H1 (cell line): ENCODE results near the gene PRPF18. TPM values are rescaled to one million over a fixed set of nuclear protein-coding genes. Genes with fewer than 3 reads are reported as not detected.

ENCODE experiments used
- CTCF ChIA-PET: fragments of 300-600 bp; sonication (Branson Sonifier 250); formaldehyde crosslinking; loops from one replicate; lab custom pipeline; 2021; ENCODE audit not compliant: partially characterized antibody; lab: Charles Lee
- POLR2A ChIA-PET: fragments of 300-600 bp; sonication (Branson Sonifier 250); formaldehyde crosslinking; loops from one replicate; lab custom pipeline; 2021; ENCODE audit warnings: inconsistent platforms; ENCODE audit not compliant: partially characterized antibody; lab: Charles Lee
- DNase-seq, 2 experiments: peaks; one replicate each; pipeline versions ENCODE4 v3.0.0 to v3.0.0-alpha.2; 2010 to 2022; ENCODE audit warnings: low spot score in 2 of 2, low read depth in 1 of 2, mixed read lengths in 1 of 2
- FAIRE-seq: peaks from 2 replicates; lab custom pipeline; 2011; peaks lifted over from hg19 to GRCh38; lab: Jason Lieb, UNC
- H2AFZ ChIP-seq: 2 replicates; pipeline ENCODE4 v1.8.1; 2012; ENCODE audit warnings: low read length, inconsistent platforms
- H2AK5ac ChIP-seq: 2 replicates; pipeline ENCODE4 v1.6.1; 2013; ENCODE audit warnings: low read depth, low read length
- H2BK120ac ChIP-seq: replicated peaks from 2 replicates; pipeline ENCODE3; 2013; ENCODE audit warnings: low read depth, low read length, inconsistent platforms
- H2BK12ac ChIP-seq: 2 replicates; pipeline ENCODE4 v1.6.1; 2013; ENCODE audit warnings: low read depth, low read length
- H2BK15ac ChIP-seq: 2 replicates; pipeline ENCODE4 v1.6.1; 2013; ENCODE audit warnings: low read length
- H2BK20ac ChIP-seq: 2 replicates; pipeline ENCODE4 v1.6.1; 2013; ENCODE audit warnings: low read length
- H2BK5ac ChIP-seq: 2 replicates; pipeline ENCODE4 v1.6.1; 2013; ENCODE audit warnings: low read depth, low read length
- H3K14ac ChIP-seq: 2 replicates; pipeline ENCODE4 v1.6.1; 2013; ENCODE audit warnings: inconsistent platforms; ENCODE audit not compliant: insufficient read length
- H3K18ac ChIP-seq: 2 replicates; pipeline ENCODE4 v1.6.1; 2013; ENCODE audit warnings: low read length; ENCODE audit errors: extremely low read depth
- H3K23ac ChIP-seq: 2 replicates; pipeline ENCODE4 v1.6.1; 2013; ENCODE audit warnings: inconsistent platforms; ENCODE audit not compliant: insufficient read length
- H3K23me2 ChIP-seq: 2 replicates; pipeline ENCODE4 v1.6.1; 2013; ENCODE audit warnings: low read depth, low read length
- H3K27ac ChIP-seq: 2 replicates; pipeline ENCODE4 v1.6.1; 2011; ENCODE audit warnings: low read depth, low read length, inconsistent platforms
- H3K27me3 ChIP-seq, 4 experiments: replicated peaks in 1 of 4; 1 replicate in 1 of 4; 2 replicates in 3 of 4; pipeline versions ENCODE4 v1.6.1 to v1.8.1; 2011 to 2013; ENCODE audit warnings: low read length in 3 of 4, mild to moderate bottlenecking in 3 of 4, inconsistent platforms in 2 of 4, mixed read lengths in 2 of 4, moderate library complexity in 1 of 4; ENCODE audit not compliant: control insufficient read depth in 3 of 4, insufficient read depth in 3 of 4; ENCODE audit errors: extremely low read depth in 1 of 4
- H3K36me3 ChIP-seq, 4 experiments: 2 replicates each; pipeline versions ENCODE4 v1.6.1 to v1.8.1; 2011 to 2013; ENCODE audit warnings: mild to moderate bottlenecking in 4 of 4, low read length in 3 of 4, moderate library complexity in 2 of 4, control low read depth in 1 of 4, inconsistent platforms in 1 of 4; ENCODE audit not compliant: insufficient read depth in 4 of 4, control insufficient read depth in 2 of 4
- H3K4ac ChIP-seq: replicated peaks from 2 replicates; pipeline ENCODE3; 2013; ENCODE audit warnings: low read length, low read depth, mixed read lengths, inconsistent platforms; ENCODE audit not compliant: insufficient read length
- H3K4me1 ChIP-seq, 4 experiments: replicated peaks in 1 of 4; 1 replicate in 1 of 4; 2 replicates in 3 of 4; pipeline versions ENCODE4 v1.6.1 to v1.8.1; 2011 to 2013; ENCODE audit warnings: low read length in 3 of 4, inconsistent platforms in 2 of 4, mixed read lengths in 1 of 4; ENCODE audit not compliant: insufficient read depth in 4 of 4, control insufficient read depth in 3 of 4
- H3K4me2 ChIP-seq, 2 experiments: 2 replicates each; pipeline versions ENCODE4 v1.6.1 to v1.8.1; 2011 to 2013; ENCODE audit warnings: low read depth in 2 of 2, low read length in 2 of 2, control low read depth in 1 of 2, inconsistent platforms in 1 of 2, mild to moderate bottlenecking in 1 of 2; ENCODE audit not compliant: insufficient read depth in 1 of 2
- H3K4me3 ChIP-seq, 4 experiments: fragments of 200-600, 300-600 bp in 1 of 4; sonication (generic), shearing (Covaris generic), sonication (Bioruptor Twin) in 1 of 4; 2 replicates each; pipeline versions ENCODE4 v1.5.1 to v1.8.1; 2011 to 2016; ENCODE audit warnings: low read length in 4 of 4, low read depth in 3 of 4, control low read depth in 2 of 4, inconsistent platforms in 2 of 4, mild to moderate bottlenecking in 2 of 4, mixed read lengths in 1 of 4, moderate library complexity in 1 of 4; ENCODE audit not compliant: insufficient read depth in 2 of 4; ENCODE audit errors: extremely low read depth in 1 of 4
- H3K56ac ChIP-seq: replicated peaks from 2 replicates; pipeline ENCODE3; 2013; ENCODE audit warnings: low read depth, mild to moderate bottlenecking, mixed read lengths, low read length, inconsistent platforms; ENCODE audit not compliant: insufficient read length
- H3K79me1 ChIP-seq: 2 replicates; pipeline ENCODE4 v1.6.1; 2013; ENCODE audit warnings: low read depth, low read length, control low read depth
- H3K79me2 ChIP-seq, 2 experiments: 2 replicates each; pipeline versions ENCODE4 v1.6.1 to v1.8.1; 2012 to 2013; ENCODE audit warnings: low read length in 2 of 2, mild to moderate bottlenecking in 2 of 2, inconsistent platforms in 1 of 2; ENCODE audit not compliant: insufficient read depth in 2 of 2, control insufficient read depth in 1 of 2
- H3K9ac ChIP-seq, 4 experiments: replicated peaks in 1 of 4; 1 replicate in 1 of 4; 2 replicates in 3 of 4; pipeline versions ENCODE4 v1.6.1 to v1.8.1; 2011 to 2013; ENCODE audit warnings: low read depth in 3 of 4, low read length in 3 of 4, control low read depth in 2 of 4, mild to moderate bottlenecking in 2 of 4, moderate library complexity in 2 of 4, inconsistent platforms in 1 of 4; ENCODE audit errors: extremely low read depth in 1 of 4
- H3K9me3 ChIP-seq, 2 experiments: 2 replicates each; pipeline versions ENCODE4 v1.6.1 to v1.8.1; 2012 to 2013; ENCODE audit warnings: mild to moderate bottlenecking in 2 of 2, moderate library complexity in 2 of 2, control low read depth in 1 of 2, inconsistent platforms in 1 of 2, low read depth in 1 of 2, low read length in 1 of 2, mixed read lengths in 1 of 2; ENCODE audit not compliant: insufficient read depth in 2 of 2
- H4K20me1 ChIP-seq, 2 experiments: replicated peaks in 1 of 2; 2 replicates each; pipeline versions ENCODE3 to v1.8.1; 2011 to 2013; ENCODE audit warnings: inconsistent platforms in 2 of 2, low read length in 2 of 2, mild to moderate bottlenecking in 1 of 2; ENCODE audit not compliant: insufficient read depth in 2 of 2, control insufficient read depth in 1 of 2
- H4K5ac ChIP-seq: 2 replicates; pipeline ENCODE4 v1.6.1; 2013; ENCODE audit warnings: low read length, low read depth, mixed read lengths, inconsistent platforms; ENCODE audit not compliant: insufficient read length
- H4K8ac ChIP-seq: 2 replicates; pipeline ENCODE4 v1.8.0; 2013; ENCODE audit warnings: mild to moderate bottlenecking, moderate library complexity, low read length, inconsistent platforms; ENCODE audit not compliant: insufficient read depth; ENCODE audit errors: extremely low read depth
- H4K91ac ChIP-seq: replicated peaks from 2 replicates; pipeline ENCODE3; 2013; ENCODE audit warnings: low read length, mixed read lengths, inconsistent platforms; ENCODE audit not compliant: insufficient read length
- BRCA1 ChIP-seq: IDR thresholded peaks from 2 replicates; pipeline ENCODE4 v1.6.1; 2012; ENCODE audit warnings: low read depth, low read length, improper control_type of control experiment
- EP300 ChIP-seq, 2 experiments: IDR thresholded peaks; 1 replicate in 1 of 2; 2 replicates in 1 of 2; pipeline ENCODE4 v1.6.1; 2011 to 2012; ENCODE audit warnings: low read depth in 2 of 2, low read length in 2 of 2, mild to moderate bottlenecking in 2 of 2, borderline replicate concordance in 1 of 2, inconsistent platforms in 1 of 2, moderate library complexity in 1 of 2
- GABPA ChIP-seq: IDR thresholded peaks from 2 replicates; pipeline ENCODE4 v1.6.1; 2011; ENCODE audit warnings: mild to moderate bottlenecking, low read length, moderate library complexity, borderline replicate concordance; ENCODE audit not compliant: insufficient read depth
- KDM1A ChIP-seq: fragments of 200-600, 300-600 bp; sonication (generic); IDR thresholded peaks from 2 replicates; pipeline ENCODE4 v1.7.1; 2016; ENCODE audit warnings: mild to moderate bottlenecking, low read length, borderline replicate concordance
- MAFK ChIP-seq: IDR thresholded peaks from 2 replicates; pipeline ENCODE4 v1.6.1; 2012; ENCODE audit warnings: low read depth, mild to moderate bottlenecking, improper control_type of control experiment, low read length
- SP1 ChIP-seq: IDR thresholded peaks from 2 replicates; pipeline ENCODE4 v1.6.1; 2011; ENCODE audit warnings: low read depth, low read length
- SRF ChIP-seq: IDR thresholded peaks from 2 replicates; pipeline ENCODE4 v1.6.1; 2011; ENCODE audit warnings: mild to moderate bottlenecking, low read depth, low read length, moderate library complexity
- SUZ12 ChIP-seq: fragments of 200-600 bp; sonication (generic); IDR thresholded peaks from 2 replicates; pipeline ENCODE4 v1.6.1; 2012; ENCODE audit warnings: mild to moderate bottlenecking, inconsistent platforms, low read length, moderate library complexity, mixed read lengths
- TBP ChIP-seq: IDR thresholded peaks from 2 replicates; pipeline ENCODE4 v1.6.1; 2011; ENCODE audit warnings: low read depth, low read length, improper control_type of control experiment
- WGBS, 2 experiments: shearing (Covaris generic) in 1 of 2; methylation state at CpG; one replicate each; pipeline versions ENCODE4 v1.1.6 to v1.1.7; 2013 to 2015; ENCODE audit warnings: low lambda C conversion rate in 2 of 2, mixed read lengths in 2 of 2, inconsistent platforms in 1 of 2, low coverage in 1 of 2, missing lambda C conversion rate in 1 of 2; ENCODE audit not compliant: insufficient replicate concordance in 2 of 2, insufficient coverage in 1 of 2, insufficient read length in 1 of 2; ENCODE audit errors: extremely low coverage in 1 of 2, missing lambda C conversion rate in 1 of 2; 5-methylcytosine and 5-hydroxymethylcytosine counted together
- polyA plus RNA-seq, 7 experiments: library from polyadenylated mRNA; depleted of rRNA in 3 of 7; stranded (reverse) in 5 of 7; unstranded in 2 of 7; fragments of >200 nt in 5 of 7; fragments of 200-250 nt in 2 of 7; gene quantifications; 1 replicate in 5 of 7; 2 replicates in 1 of 7; 4 replicates in 1 of 7; pipeline versions ENCODE4 v1.2.1 to v1.2.3, GENCODE V29; 2011 to 2013; ENCODE audit warnings: missing spikeins in 2 of 7, mixed read lengths in 2 of 7
- total RNA-seq: library from RNA; stranded (reverse); fragmentation: NEBNext Ultra II Directional; extraction: Animal tissue kit (Norgen Biotek cat#: 25700); gene quantifications from 2 replicates; pipeline ENCODE4 v1.2.1, GENCODE V29; 2021

The PRPF18 gene
- total and polyA plus RNA-seq, 2 of the 8 experiments (the other 6 are each of a cell fraction or from before 2014, with no cell fraction given) = 3.8 to 12.6 TPM

DNA sequence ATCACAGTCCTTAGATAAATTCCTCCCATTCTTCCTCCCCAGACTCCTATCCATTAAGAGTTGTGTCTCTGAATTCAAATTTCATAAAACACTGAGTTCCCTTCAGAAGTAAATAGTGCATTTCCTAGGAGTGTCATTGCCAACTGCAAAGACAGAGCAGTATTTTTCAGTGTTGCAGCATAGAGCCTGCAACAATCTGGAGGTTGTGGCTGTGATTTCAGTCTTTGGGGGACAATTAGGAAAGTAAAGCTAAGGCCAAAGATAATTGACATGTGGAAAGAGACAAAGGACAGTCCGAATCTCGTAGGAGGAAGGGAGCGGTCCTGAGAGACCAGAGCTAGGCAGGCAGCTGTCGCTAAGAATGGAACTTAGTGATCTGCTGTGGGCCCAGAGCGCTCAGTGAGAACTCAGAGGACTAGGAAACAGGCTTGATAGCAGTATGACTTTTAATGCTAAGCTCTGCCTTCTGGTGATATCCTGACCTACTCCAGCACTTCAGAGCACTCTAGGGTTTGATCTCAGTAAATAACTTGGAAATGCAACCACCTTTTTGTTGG, 46.2 kb downstream of the PRPF18 start:
- no peak overlapping the region for H4K8ac ChIP-seq
- no peaks in the 10 kb centered on the region for H3K36me3 ChIP-seq
- DNase-seq = peak in 1 of 2 experiments; percentile 26
- WGBS, 2 experiments = 99% methylated on average over 5 of the region's 5 CpGs; no CpG with 5 or more reads in 1 of the 2 experiments
- no peak overlapping the region for H3K18ac ChIP-seq
- no peak overlapping the region for H3K9ac ChIP-seq
- H3K14ac ChIP-seq = no peak overlapping the region
- no peaks in the 10 kb centered on the region for H3K27me3 ChIP-seq
- H3K23me2 ChIP-seq = no peaks in the 10 kb centered on the region
- no peaks in the 10 kb centered on the region for H3K9me3 ChIP-seq
- no peak overlapping the region for H2BK15ac ChIP-seq
- H4K20me1 ChIP-seq = no peaks in the 10 kb centered on the region
- ChIA-PET POLR2A (interaction anchor here (2.0 kb wide), 1 partner anchor 10 kb away, joined by 5 read pairs; no protein-coding TSS in a partner anchor), CTCF (interaction anchor here (0.6 to 2.0 kb wide), 5 partner anchors 9 to 167 kb away, joined by 3 to 7 read pairs (median 4); no protein-coding TSS in a partner anchor)
- no peak overlapping the region for H2BK5ac ChIP-seq
- H3K4me3 ChIP-seq = no peak overlapping the region
- H2BK120ac ChIP-seq = no peak overlapping the region
- H3K23ac ChIP-seq = no peak overlapping the region
- H3K4ac ChIP-seq = no peak overlapping the region
- H3K56ac ChIP-seq = no peak overlapping the region
- H3K27ac ChIP-seq = no peak overlapping the region
- H3K4me1 ChIP-seq = peaks cover 0 to 2% (median under 1%) of the 10 kb centered on the region in 4 experiments; a peak in 4 of 7 replicates
- no peaks in the 10 kb centered on the region for H3K79me2 ChIP-seq
- no peak overlapping the region for H4K5ac ChIP-seq
- no peak overlapping the region for H2BK20ac ChIP-seq
- no peak overlapping the region for H3K4me2 ChIP-seq
- H2AFZ ChIP-seq = no peak overlapping the region
- no peak overlapping the region for H2AK5ac ChIP-seq
- no peaks in the 10 kb centered on the region for H3K79me1 ChIP-seq
- H4K91ac ChIP-seq = no peak overlapping the region
- no peak for FAIRE-seq
- H2BK12ac ChIP-seq = no peak overlapping the region
- no peak for TF ChIP-seq SRF
- TF ChIP-seq MAFK = no peak
- no peak for TF ChIP-seq SP1
- TF ChIP-seq EP300 (IDR thresholded peaks at IDR 0.05; ENCODE audit: borderline replicate concordance in 1 of 2, low read depth in 2 of 2, low read length in 2 of 2) = no peak
- no peak for TF ChIP-seq GABPA
- TF ChIP-seq BRCA1 = no peak
- TF ChIP-seq KDM1A = no peak
- no peak for TF ChIP-seq SUZ12
- no peak for TF ChIP-seq TBP
